Calu3 (cell line): ENCODE results near the gene ATP5F1C. TPM values are rescaled to one million over a fixed set of nuclear protein-coding genes. Genes with fewer than 3 reads are reported as not detected.

Experiments
- BruUV-seq: library from RNA; stranded (reverse); fragments of 400-500 nt; replicated peaks from 2 replicates; lab custom pipeline; 2021; lab: Mats Ljungman, UMichigan
- CTCF ChIA-PET: fragments of 300-600 bp; sonication (Branson Sonifier 250); formaldehyde crosslinking; loops from one replicate; lab custom pipeline; 2022; ENCODE audit warnings: antibody characterized with exemption; lab: Charles Lee
- DNase-seq: peaks from one replicate; pipeline ENCODE4 v3.0.0; 2022
- H3K27ac Mint-ChIP-seq: one replicate; pipeline ENCODE4 v1.8.0; 2022; ENCODE audit warnings: mixed read lengths; ENCODE audit not compliant: unreplicated experiment
- H3K27me3 Mint-ChIP-seq: one replicate; pipeline ENCODE4 v1.8.0; 2022; ENCODE audit warnings: mixed read lengths; ENCODE audit not compliant: unreplicated experiment
- H3K36me3 Mint-ChIP-seq: one replicate; pipeline ENCODE4 v1.8.0; 2022; ENCODE audit warnings: mild to moderate bottlenecking, moderate library complexity, mixed read lengths; ENCODE audit not compliant: insufficient read depth, unreplicated experiment
- H3K4me1 Mint-ChIP-seq: one replicate; pipeline ENCODE4 v1.8.0; 2022; ENCODE audit warnings: mild to moderate bottlenecking, low read depth, mixed read lengths; ENCODE audit not compliant: unreplicated experiment
- H3K4me3 Mint-ChIP-seq: one replicate; pipeline ENCODE4 v1.8.0; 2022; ENCODE audit warnings: mild to moderate bottlenecking, low read depth, moderate library complexity, mixed read lengths; ENCODE audit not compliant: unreplicated experiment
- H3K9me3 Mint-ChIP-seq: one replicate; pipeline ENCODE4 v1.8.0; 2022; ENCODE audit warnings: low read depth, mixed read lengths; ENCODE audit not compliant: unreplicated experiment
- CTCF ChIP-seq: fragments of 200-600 bp; IDR thresholded peaks from one replicate; pipeline ENCODE4 v1.8.0; 2022; ENCODE audit warnings: antibody characterized with exemption; ENCODE audit not compliant: unreplicated experiment
- intact Hi-C: fragments of 100-400 bp; cut with micrococcal nuclease; formaldehyde crosslinking; loops from one replicate; pipeline ENCODE4 v1.10.0; 2022; ENCODE audit not compliant: unreplicated experiment
- total RNA-seq: library from RNA; stranded (reverse); gene quantifications from 2 replicates; pipeline ENCODE4 v1.2.3, GENCODE V29; 2022

ATP5F1C gene
- total RNA-seq, 1 experiment from 2014 or later: 373 TPM

GRCh38 chr10:7794251-7795026 lies 6.5 kb downstream of the ATP5F1C start:
- H3K27me3 Mint-ChIP-seq: no peaks in the 10 kb centered on the region
- peaks cover 73% of the 10 kb centered on the region for H3K4me1 Mint-ChIP-seq
- intact Hi-C loops: no loop called here
- no peak for TF ChIP-seq CTCF
- BruUV-seq: no TSS peak
- no peak overlapping the region for H3K4me3 Mint-ChIP-seq
- DNase-seq: no peak
- CTCF ChIA-PET: interaction anchor here (0.7 kb wide), 1 partner anchor 282 kb away, joined by 3 read pairs; no protein-coding TSS in a partner anchor
- peaks cover 40% of the 10 kb centered on the region for H3K36me3 Mint-ChIP-seq
- H3K9me3 Mint-ChIP-seq: no peaks in the 10 kb centered on the region
- H3K27ac Mint-ChIP-seq: peak overlapping the region; percentile 6

- CTCF ChIA-PET: no interaction called here
- DNase-seq: no peak
- H3K27me3 Mint-ChIP-seq: no peaks in the 10 kb centered on the region
- H3K4me3 Mint-ChIP-seq: no peak overlapping the region
- BruUV-seq: no TSS peak
- peaks cover 63% of the 10 kb centered on the region for H3K4me1 Mint-ChIP-seq
- no peaks in the 10 kb centered on the region for H3K9me3 Mint-ChIP-seq
- peaks cover 47% of the 10 kb centered on the region for H3K36me3 Mint-ChIP-seq
- peak overlapping the region; percentile 6 for H3K27ac Mint-ChIP-seq
- intact Hi-C loops: loop anchor here (2.0 kb wide), 1 partner anchor 23 kb away; the partner anchor contains the start of gene TAF3
- no peak for TF ChIP-seq CTCF
Observed at GRCh38 chr10:7795605-7796004, 7.6 kb downstream of the ATP5F1C start.

GRCh38 chr10:7797582-7797981 lies 9.6 kb downstream of the ATP5F1C start:
- peak overlapping the region; percentile 60 for H3K27ac Mint-ChIP-seq
- H3K4me3 Mint-ChIP-seq: no peak overlapping the region
- BruUV-seq: no TSS peak
- CTCF ChIA-PET: interaction anchor here (0.8 to 2.0 kb wide), 2 partner anchors 10 to 111 kb away, joined by 3 to 6 read pairs; partner anchors contain the start of genes ATP5F1C and KIN
- TF ChIP-seq CTCF: no peak
- H3K36me3 Mint-ChIP-seq: peaks cover 52% of the 10 kb centered on the region
- no peaks in the 10 kb centered on the region for H3K27me3 Mint-ChIP-seq
- DNase-seq: peak; percentile 54
- intact Hi-C loops: loop anchor here (2.0 kb wide), 1 partner anchor 21 kb away; the partner anchor contains the start of gene TAF3
- no peaks in the 10 kb centered on the region for H3K9me3 Mint-ChIP-seq
- peaks cover 45% of the 10 kb centered on the region for H3K4me1 Mint-ChIP-seq

GRCh38 chr10:7802606-7803005 lies 14.6 kb downstream of the ATP5F1C start:
- intact Hi-C loops: no loop called here
- peaks cover 69% of the 10 kb centered on the region for H3K36me3 Mint-ChIP-seq

More at GRCh38 chr10:7802606-7803005, 14.6 kb downstream of the ATP5F1C start:
- Mint-ChIP-seq H3K4me3 (no peak overlapping the region), H3K9me3 (no peaks in the 10 kb centered on the region), H3K27ac (no peak overlapping the region), H3K27me3 (no peaks in the 10 kb centered on the region), H3K4me1 (peaks cover 3% of the 10 kb centered on the region)
- no peak for DNase-seq
- BruUV-seq: no TSS peak
- CTCF ChIA-PET: no interaction called here
- TF ChIP-seq CTCF: no peak
